IMR-90 (cell line): ENCODE results near the gene MMP14. TPM values are rescaled to one million over a fixed set of nuclear protein-coding genes. Genes with fewer than 3 reads are reported as not detected.
A peak's percentile ranks its signal among the peaks of the same experiment; 100 is the strongest.

Experiments used
- ATAC-seq: fragments of 200-7000 bp; cut with Tn5 transposase; 2 replicates; pipeline ENCODE4 v1.9.1; 2020; ENCODE audit warnings: low read depth, mild to moderate bottlenecking, moderate library complexity
- BruUV-seq: library from RNA; stranded (reverse); fragments of 400-500 nt; replicated peaks from 2 replicates; lab custom pipeline; 2021; lab: Mats Ljungman, UMichigan
- CTCF ChIA-PET: fragments of 300-600 bp; formaldehyde crosslinking; extraction: SDS; loops from one replicate; lab custom pipeline; 2021; ENCODE audit warnings: antibody characterized with exemption; lab: Yijun Ruan, JAX
- POLR2A ChIA-PET: fragments of 300-600 bp; sonication (Branson Sonifier 250); formaldehyde crosslinking; loops from one replicate; lab custom pipeline; 2022; ENCODE audit warnings: antibody characterized with exemption; ENCODE audit not compliant: unreplicated experiment; lab: Charles Lee
- DNase-seq: peaks from one replicate; pipeline ENCODE4 v3.0.0; 2013
- H2AFZ ChIP-seq: replicated peaks from 2 replicates; pipeline ENCODE3; 2013; ENCODE audit warnings: low read length, mild to moderate bottlenecking; ENCODE audit not compliant: poor library complexity
- H2AK5ac ChIP-seq: 2 replicates; pipeline ENCODE4 v1.6.1; 2013; ENCODE audit warnings: low read depth, low read length, inconsistent platforms
- H2AK9ac ChIP-seq: replicated peaks from 2 replicates; pipeline ENCODE3; 2013; ENCODE audit warnings: mild to moderate bottlenecking, low read depth, low read length, moderate library complexity; ENCODE audit not compliant: poor library complexity
- H2BK120ac ChIP-seq: 2 replicates; pipeline ENCODE4 v1.6.1; 2013; ENCODE audit warnings: low read depth, low read length, inconsistent platforms
- H2BK15ac ChIP-seq: 3 replicates; pipeline ENCODE4 v1.6.1; 2013; ENCODE audit warnings: low read depth, low read length, inconsistent platforms
- H2BK20ac ChIP-seq: 2 replicates; pipeline ENCODE4 v1.6.1; 2013; ENCODE audit warnings: low read depth, mild to moderate bottlenecking, inconsistent platforms, low read length, moderate library complexity
- H2BK5ac ChIP-seq: 2 replicates; pipeline ENCODE4 v1.6.1; 2013; ENCODE audit warnings: mild to moderate bottlenecking, low read depth, low read length, inconsistent platforms; ENCODE audit not compliant: poor library complexity, severe bottlenecking
- H3K14ac ChIP-seq: replicated peaks from 2 replicates; pipeline ENCODE4 v1.6.1; 2013; ENCODE audit warnings: low read depth, low read length, inconsistent platforms
- H3K18ac ChIP-seq: 2 replicates; pipeline ENCODE4 v1.6.1; 2013; ENCODE audit warnings: low read depth, low read length, control low read depth
- H3K23ac ChIP-seq: 2 replicates; pipeline ENCODE4 v1.6.1; 2013; ENCODE audit warnings: low read depth, low read length, inconsistent platforms
- H3K27ac ChIP-seq: 2 replicates; pipeline ENCODE4 v1.5.1; 2013; ENCODE audit warnings: mild to moderate bottlenecking, control low read depth, low read length; ENCODE audit not compliant: insufficient read depth
- H3K27me3 ChIP-seq: 2 replicates; pipeline ENCODE4 v1.6.1; 2013; ENCODE audit warnings: low read length; ENCODE audit not compliant: control insufficient read depth, insufficient read depth
- H3K36me3 ChIP-seq: 2 replicates; pipeline ENCODE4 v1.6.1; 2013; ENCODE audit warnings: low read length, mixed read lengths; ENCODE audit not compliant: control insufficient read depth, insufficient read depth
- H3K4ac ChIP-seq: 2 replicates; pipeline ENCODE4 v1.6.1; 2013; ENCODE audit warnings: low read depth, low read length, inconsistent platforms
- H3K4me1 ChIP-seq: 2 replicates; pipeline ENCODE4 v1.6.1; 2013; ENCODE audit warnings: low read length, mixed read lengths; ENCODE audit not compliant: control insufficient read depth, insufficient read depth
- H3K4me2 ChIP-seq: 2 replicates; pipeline ENCODE4 v1.6.1; 2013; ENCODE audit warnings: low read depth, mild to moderate bottlenecking, control low read depth, low read length, moderate library complexity
- H3K4me3 ChIP-seq: 2 replicates; pipeline ENCODE4 v1.5.1; 2013; ENCODE audit warnings: low read depth, mild to moderate bottlenecking, control low read depth, low read length, moderate library complexity; ENCODE audit not compliant: insufficient read depth
- H3K56ac ChIP-seq: 2 replicates; pipeline ENCODE4 v1.6.1; 2013; ENCODE audit warnings: low read length, inconsistent platforms; ENCODE audit not compliant: insufficient read depth; ENCODE audit errors: extremely low read depth
- H3K79me1 ChIP-seq, 2 experiments: 2 replicates each; pipeline ENCODE4 v1.6.1; 2013; ENCODE audit warnings: low read length in 2 of 2, inconsistent platforms in 1 of 2, low read depth in 1 of 2
- H3K9ac ChIP-seq: 2 replicates; pipeline ENCODE4 v1.6.1; 2013; ENCODE audit warnings: low read depth, low read length, control low read depth
- H3K9me1 ChIP-seq: 2 replicates; pipeline ENCODE4 v1.6.1; 2013; ENCODE audit warnings: low read length, inconsistent platforms; ENCODE audit not compliant: insufficient read depth
- H3K9me3 ChIP-seq: 2 replicates; pipeline ENCODE4 v1.6.1; 2013; ENCODE audit warnings: low read length; ENCODE audit not compliant: control insufficient read depth, insufficient read depth
- H4K20me1 ChIP-seq: 2 replicates; pipeline ENCODE4 v1.6.1; 2013; ENCODE audit warnings: low read length, inconsistent platforms; ENCODE audit not compliant: insufficient read depth
- H4K5ac ChIP-seq: 2 replicates; pipeline ENCODE4 v1.6.1; 2013; ENCODE audit warnings: mild to moderate bottlenecking, low read depth, low read length, control low read depth
- H4K8ac ChIP-seq, 2 experiments: 2 replicates each; pipeline ENCODE4 v1.6.1; 2013; ENCODE audit warnings: low read depth in 2 of 2, low read length in 2 of 2, control low read depth in 1 of 2, inconsistent platforms in 1 of 2
- H4K91ac ChIP-seq: 2 replicates; pipeline ENCODE4 v1.6.1; 2013; ENCODE audit warnings: low read depth, low read length, inconsistent platforms; ENCODE audit not compliant: insufficient read depth
- CEBPB ChIP-seq: IDR thresholded peaks from 2 replicates; pipeline ENCODE4 v1.6.1; 2012; ENCODE audit warnings: low read depth, low read length, improper control_type of control experiment
- MAZ ChIP-seq: IDR thresholded peaks from 2 replicates; pipeline ENCODE4 v1.6.1; 2012; ENCODE audit warnings: low read depth, mild to moderate bottlenecking, low read length, improper control_type of control experiment, moderate library complexity, borderline replicate concordance
- MXI1 ChIP-seq: IDR thresholded peaks from 2 replicates; pipeline ENCODE4 v1.6.1; 2012; ENCODE audit warnings: low read depth, mild to moderate bottlenecking, low read length, moderate library complexity, borderline replicate concordance
- POLR2A ChIP-seq: IDR thresholded peaks from 2 replicates; pipeline ENCODE4 v1.6.1; 2012; ENCODE audit warnings: mild to moderate bottlenecking, low read depth, low read length
- SMC3 ChIP-seq: fragments of 150-350 bp; IDR thresholded peaks from 2 replicates; pipeline ENCODE4 v1.6.1; 2016; ENCODE audit warnings: low read depth, mild to moderate bottlenecking, antibody characterized with exemption, low read length, moderate library complexity
- WGBS, 2 experiments: methylation state at CpG; one replicate each; pipeline versions ENCODE4 v1.1.5 to v1.1.7; 2013; ENCODE audit warnings: missing lambda C conversion rate in 2 of 2; ENCODE audit not compliant: insufficient read length in 1 of 2; ENCODE audit errors: extremely low coverage in 2 of 2; 5-methylcytosine and 5-hydroxymethylcytosine counted together
- dilution Hi-C: fragments of 300-500 bp; cut with HindIII; formaldehyde crosslinking; loops from one replicate; pipeline ENCODE4 v1.14.3; 2018; ENCODE audit warnings: low sequenced_read_pairs; ENCODE audit not compliant: unreplicated experiment
- in situ Hi-C: fragments of 300-500 bp; cut with MboI; formaldehyde crosslinking; loops from 3 replicates; pipeline ENCODE4 v1.14.3; 2019; ENCODE audit warnings: low sequenced_read_pairs, inconsistent platforms, mixed read lengths
- intact Hi-C: fragments of 100-400 bp; cut with micrococcal nuclease; formaldehyde crosslinking; loops from 2 replicates; pipeline ENCODE4 v1.10.0; 2022
- polyA plus RNA-seq, 3 experiments: library from polyadenylated mRNA; depleted of rRNA; stranded (reverse); fragments of >200 nt; gene quantifications; 2 replicates each; pipeline ENCODE4 v1.2.3, GENCODE V29; 2012; ENCODE audit warnings: low replicate concordance in 1 of 3
- total RNA-seq: library from RNA; depleted of rRNA; stranded (reverse); fragments of >200 nt; gene quantifications from 2 replicates; pipeline ENCODE4 v1.2.3, GENCODE V29; 2012

Gene MMP14
- total and polyA plus RNA-seq, 2 of the 4 experiments (the other 2 are of a cell fraction) = 156 to 315 TPM

DNA sequence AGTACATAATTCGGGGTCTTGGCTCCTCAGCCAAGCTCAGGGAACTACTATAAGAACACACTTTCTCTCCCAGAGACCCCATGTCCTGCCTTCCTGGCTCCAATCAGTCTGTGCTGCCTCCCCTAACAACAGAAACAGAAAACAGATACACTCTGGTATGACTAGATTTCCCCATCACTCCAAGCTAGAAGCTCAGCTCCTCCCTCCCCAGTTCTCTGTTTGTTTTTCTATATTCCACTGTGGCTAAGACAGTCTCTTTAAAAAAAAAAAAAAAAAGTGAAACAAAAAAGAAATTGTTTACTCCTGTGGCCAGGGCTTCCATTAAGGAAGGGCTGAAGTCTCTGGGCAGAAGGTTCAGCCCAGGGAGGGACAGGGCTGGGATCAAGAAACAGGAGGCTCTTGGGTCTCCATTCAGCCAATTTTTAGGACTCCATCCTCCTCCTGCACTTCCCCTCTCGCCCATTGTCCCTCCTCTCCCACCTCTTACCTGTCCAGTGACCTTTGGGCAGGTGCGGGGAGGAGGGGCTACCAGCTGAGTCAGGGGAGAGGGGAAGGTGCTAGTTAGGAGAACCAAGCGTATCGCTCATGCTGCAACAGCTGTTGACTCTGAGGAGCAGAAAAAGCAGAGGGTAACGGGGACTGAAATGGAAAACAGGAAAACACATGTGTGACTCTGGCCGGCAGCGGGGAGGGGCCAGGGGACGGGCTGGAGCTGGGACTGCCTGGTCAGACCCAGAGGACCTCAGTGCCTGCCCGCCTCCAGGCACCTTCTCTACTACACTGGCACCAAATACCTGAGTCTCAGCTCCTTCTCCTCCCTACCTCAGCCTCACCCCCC lies 17.0 kb upstream of the MMP14 start:
- dilution Hi-C loops (no loop called here), in situ Hi-C loops (no loop called here), intact Hi-C loops (loop anchor here (2.0 to 5.0 kb wide), 2 partner anchors 37 to 53 kb away; partner anchors contain the start of gene OXA1L)
- peak overlapping the region; percentile 90 for H4K5ac ChIP-seq
- H3K23ac ChIP-seq = peak overlapping the region; percentile 92
- H2AK5ac ChIP-seq = peak overlapping the region; percentile 80
- peak; percentile 73 for ATAC-seq
- peak overlapping the region; percentile 98 for H2AK9ac ChIP-seq
- H3K4ac ChIP-seq = peak overlapping the region; percentile 97
- H3K27ac ChIP-seq = peak overlapping the region; percentile 93
- no peaks in the 10 kb centered on the region for H3K36me3 ChIP-seq
- H2BK20ac ChIP-seq = peak overlapping the region; percentile 91
- CTCF ChIA-PET = interaction anchor here (0.6 to 1.1 kb wide), 3 partner anchors 17 to 97 kb away, joined by 3 read pairs; no protein-coding TSS in a partner anchor
- H3K27me3 ChIP-seq = no peaks in the 10 kb centered on the region
- peaks cover 19% of the 10 kb centered on the region for H3K9me1 ChIP-seq
- no peaks in the 10 kb centered on the region for H3K9me3 ChIP-seq
- peak overlapping the region; percentile 77 for H2BK5ac ChIP-seq
- H2BK120ac ChIP-seq = peak overlapping the region; percentile 95
- H4K8ac ChIP-seq = peak overlapping the region; percentile 70 to 95; a peak in 3 of 4 replicates
- peaks cover 35% of the 10 kb centered on the region for H3K4me1 ChIP-seq
- H3K79me1 ChIP-seq = peaks cover 0 to 11% of the 10 kb centered on the region in 2 experiments; a peak in 1 of 4 replicates
- H3K14ac ChIP-seq = peak overlapping the region; percentile 79
- H3K4me2 ChIP-seq = peak overlapping the region; percentile 74
- peak overlapping the region; percentile 20; the same call in 1 of the 2 replicates for H3K4me3 ChIP-seq
- peak overlapping the region; percentile 90 for H3K18ac ChIP-seq
- 53% methylated on average over 3 of the region's 10 CpGs; no CpG with 5 or more reads in 1 of the 2 experiments for WGBS, 2 experiments
- peak; percentile 85 for DNase-seq
- peak overlapping the region; percentile 98 for H2BK15ac ChIP-seq
- POLR2A ChIA-PET = interaction anchor here (0.6 to 1.0 kb wide), 7 partner anchors 8 to 269 kb away, joined by 3 to 9 read pairs (median 6); no protein-coding TSS in a partner anchor
- 0 out of 2 replicates have a peak, but pooled peaks have one; percentile 8 for TF ChIP-seq MXI1
- peak; percentile 25; the same call in 1 of the 2 replicates for TF ChIP-seq MAZ
- peak; percentile 24 for TF ChIP-seq POLR2A
- peak; percentile 78 for TF ChIP-seq CEBPB
- TF ChIP-seq SMC3 = no peak
- peak overlapping the region; percentile 97 for H4K91ac ChIP-seq
- no TSS peak for BruUV-seq
- H4K20me1 ChIP-seq = no peaks in the 10 kb centered on the region
- peak overlapping the region; percentile 58; the same call in 1 of the 2 replicates for H3K56ac ChIP-seq
- H3K9ac ChIP-seq = peak overlapping the region; percentile 70
- H2AFZ ChIP-seq = peak overlapping the region; percentile 95
